Measurements from ENCODE around the gene STXBP2.

The STXBP2 gene

GRCh38 chr19:7662657-7663056, 25.7 kb downstream of the STXBP2 start:
- no peak overlapping the region for H3K4me3 ChIP-seq (replicated peaks in 1 of 2; ENCODE audit: low read depth in 2 of 2, low read length in 2 of 2)
- TF ChIP-seq, protein P1, sequence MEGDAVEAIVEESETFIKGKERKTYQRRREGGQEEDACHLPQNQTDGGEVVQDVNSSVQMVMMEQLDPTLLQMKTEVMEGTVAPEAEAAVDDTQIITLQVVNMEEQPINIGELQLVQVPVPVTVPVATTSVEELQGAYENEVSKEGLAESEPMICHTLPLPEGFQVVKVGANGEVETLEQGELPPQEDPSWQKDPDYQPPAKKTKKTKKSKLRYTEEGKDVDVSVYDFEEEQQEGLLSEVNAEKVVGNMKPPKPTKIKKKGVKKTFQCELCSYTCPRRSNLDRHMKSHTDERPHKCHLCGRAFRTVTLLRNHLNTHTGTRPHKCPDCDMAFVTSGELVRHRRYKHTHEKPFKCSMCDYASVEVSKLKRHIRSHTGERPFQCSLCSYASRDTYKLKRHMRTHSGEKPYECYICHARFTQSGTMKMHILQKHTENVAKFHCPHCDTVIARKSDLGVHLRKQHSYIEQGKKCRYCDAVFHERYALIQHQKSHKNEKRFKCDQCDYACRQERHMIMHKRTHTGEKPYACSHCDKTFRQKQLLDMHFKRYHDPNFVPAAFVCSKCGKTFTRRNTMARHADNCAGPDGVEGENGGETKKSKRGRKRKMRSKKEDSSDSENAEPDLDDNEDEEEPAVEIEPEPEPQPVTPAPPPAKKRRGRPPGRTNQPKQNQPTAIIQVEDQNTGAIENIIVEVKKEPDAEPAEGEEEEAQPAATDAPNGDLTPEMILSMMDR (IDR thresholded peaks at IDR 0.05; ENCODE audit: low read depth, low read length), result no peak
- no peak for DNase-seq (ENCODE audit: low read depth in 2 of 2)

DNA sequence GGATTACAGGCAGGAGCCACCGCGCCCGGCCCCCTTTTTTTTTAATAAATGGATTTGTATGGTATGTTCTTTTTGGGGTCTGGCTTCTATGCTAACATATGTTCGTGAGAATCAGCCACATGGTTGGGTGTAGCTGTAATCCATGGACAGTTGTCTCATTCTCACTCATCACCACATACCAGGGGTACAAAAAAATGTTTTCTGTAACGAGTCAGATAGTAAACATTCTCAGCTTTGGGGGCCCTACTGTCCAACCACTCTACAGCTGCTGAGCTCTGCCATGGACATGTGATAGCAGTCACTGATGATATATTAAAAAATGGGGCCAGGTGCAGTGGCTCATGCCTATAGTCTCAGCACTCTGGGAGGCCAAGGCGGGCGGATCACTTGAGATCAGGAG, 26.8 kb downstream of the STXBP2 start:
- no peak overlapping the region for H3K4me3 ChIP-seq (replicated peaks in 1 of 2; ENCODE audit: low read depth in 2 of 2, low read length in 2 of 2)
- TF ChIP-seq, protein P1 (IDR thresholded peaks at IDR 0.05; ENCODE audit: low read depth, low read length), result no peak
- DNase-seq (ENCODE audit: low read depth in 2 of 2), result no peak

GRCh38 chr19:7665076-7665475, 28.2 kb downstream of the STXBP2 start:
- peak; percentile 55 to 85 for DNase-seq (ENCODE audit: low read depth in 2 of 2)
- TF ChIP-seq, protein P1 (IDR thresholded peaks at IDR 0.05; ENCODE audit: low read depth, low read length), result no peak
- no peak overlapping the region for H3K4me3 ChIP-seq (replicated peaks in 1 of 2; ENCODE audit: low read depth in 2 of 2, low read length in 2 of 2)

DNA sequence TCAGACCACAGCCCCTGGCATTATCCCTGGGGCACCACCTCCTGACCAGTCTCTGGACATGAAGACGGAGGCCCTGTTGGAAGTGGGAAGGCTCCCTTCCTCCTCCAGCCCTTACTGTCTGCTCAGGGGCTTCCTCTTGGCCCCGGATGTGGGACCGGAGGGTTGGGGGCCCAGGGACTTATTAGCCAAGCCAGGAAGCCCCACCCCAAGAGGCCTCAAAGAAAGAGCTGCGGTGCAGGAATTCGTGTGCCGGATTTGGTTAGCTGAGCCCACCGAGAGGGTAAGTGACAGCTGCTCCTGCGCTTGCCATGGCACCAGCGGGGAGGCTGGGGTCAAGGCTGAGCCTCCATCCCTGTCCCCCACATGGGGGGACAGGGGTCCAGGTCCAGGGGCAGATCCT, 31.9 kb downstream of the STXBP2 start, which contains the start of gene RETN:
TSS of gene RETN (plus strand) at position 208 of the 400 bp plus-strand sequence. CDS start 278 bp downstream, outside the sequence.
- no peak within 1 kb of the TSS for H3K4me3 ChIP-seq (replicated peaks in 1 of 2; ENCODE audit: low read depth in 2 of 2, low read length in 2 of 2)
- DNase-seq (ENCODE audit: low read depth in 2 of 2), result no peak
- TF ChIP-seq, protein P1 (IDR thresholded peaks at IDR 0.05; ENCODE audit: low read depth, low read length), result no peak

DNA sequence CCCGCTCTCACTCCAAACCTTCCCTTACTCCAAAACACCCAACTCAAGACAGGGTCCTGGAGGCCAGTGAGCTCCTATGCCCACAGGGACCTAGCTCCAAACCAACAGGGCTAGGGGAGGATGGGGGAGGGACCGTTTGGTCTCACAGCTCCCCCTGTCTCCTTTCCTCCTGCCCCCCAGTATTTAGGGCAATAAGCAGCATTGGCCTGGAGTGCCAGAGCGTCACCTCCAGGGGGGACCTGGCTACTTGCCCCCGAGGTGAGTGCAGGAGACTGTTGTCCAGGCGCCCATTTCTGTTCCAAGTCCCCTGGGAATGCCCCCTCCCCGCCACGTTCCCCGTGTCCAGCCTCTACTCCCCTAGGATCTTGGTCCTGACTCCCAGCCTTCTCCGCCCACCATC, 32.7 kb downstream of the STXBP2 start:
- H3K4me3 ChIP-seq (replicated peaks in 1 of 2; ENCODE audit: low read depth in 2 of 2, low read length in 2 of 2), result no peak overlapping the region
- no peak for DNase-seq (ENCODE audit: low read depth in 2 of 2)
- TF ChIP-seq, protein P1 (IDR thresholded peaks at IDR 0.05; ENCODE audit: low read depth, low read length), result no peak

DNA sequence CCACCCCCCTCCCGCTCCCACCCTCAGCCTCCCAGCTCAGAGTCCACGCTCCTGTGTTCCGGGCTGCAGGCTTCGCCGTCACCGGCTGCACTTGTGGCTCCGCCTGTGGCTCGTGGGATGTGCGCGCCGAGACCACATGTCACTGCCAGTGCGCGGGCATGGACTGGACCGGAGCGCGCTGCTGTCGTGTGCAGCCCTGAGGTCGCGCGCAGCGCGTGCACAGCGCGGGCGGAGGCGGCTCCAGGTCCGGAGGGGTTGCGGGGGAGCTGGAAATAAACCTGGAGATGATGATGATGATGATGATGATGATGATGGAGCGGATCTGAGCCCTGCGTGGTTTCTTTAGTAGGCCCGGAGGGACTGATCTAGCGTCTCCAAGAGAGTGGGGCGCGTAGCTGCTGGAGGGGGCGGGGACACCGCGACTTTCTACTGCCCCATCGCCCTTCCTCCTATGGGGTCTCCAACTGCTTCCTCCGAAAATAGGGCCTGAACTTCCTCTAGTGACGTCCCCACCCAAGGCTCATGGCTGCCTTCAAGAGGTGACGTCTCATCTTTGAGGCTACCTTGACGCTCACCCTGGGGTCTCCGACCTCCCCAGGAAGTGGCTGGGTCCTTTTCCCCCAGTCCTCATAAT, 33.4 kb downstream of the STXBP2 start:
- H3K4me3 ChIP-seq (replicated peaks in 1 of 2; ENCODE audit: low read depth in 2 of 2, low read length in 2 of 2), result no peak overlapping the region
- TF ChIP-seq, protein P1 (IDR thresholded peaks at IDR 0.05; ENCODE audit: low read depth, low read length), result no peak
- no peak for DNase-seq (ENCODE audit: low read depth in 2 of 2)

- no peak for DNase-seq (ENCODE audit: low read depth in 2 of 2)
- H3K4me3 ChIP-seq (replicated peaks in 1 of 2; ENCODE audit: low read depth in 2 of 2, low read length in 2 of 2), result no peak overlapping the region
- TF ChIP-seq, protein P1 (IDR thresholded peaks at IDR 0.05; ENCODE audit: low read depth, low read length), result no peak
Measured at GRCh38 chr19:7670790-7671189, 33.9 kb downstream of the STXBP2 start.
